HUES6 (cell line): ENCODE data around the gene C2orf81.
A peak's percentile ranks its signal among the peaks of the same experiment; 100 is the strongest.
"Not testable (repeated sequence)": the region's sequence is repeated elsewhere in the genome, so short reads cannot be mapped to it uniquely, and the experiment has no call there.

Experiments
- H3K27ac ChIP-seq: 2 replicates; pipeline ENCODE4 v1.7.0; 2013; ENCODE audit warnings: low read depth, mild to moderate bottlenecking, low read length, inconsistent platforms
- H3K27me3 ChIP-seq: 2 replicates; pipeline ENCODE4 v1.6.1; 2013; ENCODE audit warnings: low read length; ENCODE audit not compliant: control insufficient read depth, insufficient read depth
- H3K36me3 ChIP-seq: 2 replicates; pipeline ENCODE4 v1.6.1; 2013; ENCODE audit warnings: low read length; ENCODE audit not compliant: control insufficient read depth, insufficient read depth
- H3K4me1 ChIP-seq: 2 replicates; pipeline ENCODE4 v1.6.1; 2013; ENCODE audit warnings: low read length; ENCODE audit not compliant: control insufficient read depth, insufficient read depth
- H3K4me3 ChIP-seq: 2 replicates; pipeline ENCODE4 v1.5.1; 2013; ENCODE audit warnings: low read depth, low read length
- H3K9ac ChIP-seq: one replicate; pipeline ENCODE4 v1.6.1; 2013; ENCODE audit warnings: mild to moderate bottlenecking, low read length
- H3K9me3 ChIP-seq: 2 replicates; pipeline ENCODE4 v1.6.1; 2013; ENCODE audit warnings: low read depth, low read length; ENCODE audit not compliant: control insufficient read depth, insufficient read depth

C2orf81 gene

GRCh38 chr2:74421221-74421870, at the start of gene C2orf81, which contains the start of gene WDR54:
C2orf81 (minus strand) TSS chr2:74421619; CDS start chr2:74421560, 59 bp downstream.
WDR54 (plus strand) TSS chr2:74421730; CDS start chr2:74422154, 424 bp downstream.
- H3K9me3 ChIP-seq: no peaks in the 10 kb centered on the region
- peak within 1 kb of the TSS; percentile 79 for H3K4me3 ChIP-seq
- peaks cover 26% of the 10 kb centered on the region; the same call in 1 of the 2 replicates for H3K27me3 ChIP-seq
- H3K9ac ChIP-seq: peak within 1 kb of the TSS; percentile 68
- no peaks in the 10 kb centered on the region for H3K4me1 ChIP-seq
- H3K27ac ChIP-seq: no peak within 1 kb of the TSS
- H3K36me3 ChIP-seq: peaks cover 18% of the 10 kb centered on the region

DNA sequence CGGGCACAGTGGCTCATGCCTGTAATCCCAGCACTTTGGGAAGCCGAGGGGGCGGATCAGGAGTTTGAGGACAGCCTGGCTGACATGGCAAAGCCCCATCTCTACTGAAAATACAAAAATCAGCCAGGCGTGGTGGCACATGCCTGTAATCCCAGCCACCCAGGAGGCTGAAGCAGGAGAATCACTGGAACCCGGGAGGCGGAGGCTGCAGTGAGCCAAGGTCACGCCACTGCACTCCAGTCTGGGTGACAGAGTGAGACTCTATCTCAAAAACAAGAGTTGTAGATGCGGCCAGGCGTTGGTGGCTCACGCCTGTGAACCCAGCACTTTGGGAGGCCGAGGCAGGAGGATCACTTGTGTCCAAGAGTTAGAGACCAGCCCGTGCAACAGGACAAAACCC, 49.3 kb upstream of the C2orf81 start:
- not testable (repeated sequence) for H3K9ac ChIP-seq, H3K9me3 ChIP-seq, H3K27ac ChIP-seq, H3K4me1 ChIP-seq, H3K4me3 ChIP-seq, H3K27me3 ChIP-seq
- H3K36me3 ChIP-seq: peaks cover 15% of the 10 kb centered on the region

GRCh38 chr2:74464406-74464805, 43.0 kb upstream of the C2orf81 start:
- Histone ChIP-seq H3K9me3 (no peaks in the 10 kb centered on the region), H3K4me3 (peak overlapping the region; percentile 88), H3K36me3 (peaks cover 23% of the 10 kb centered on the region), H3K27ac (no peak overlapping the region), H3K9ac (peak overlapping the region; percentile 81), H3K27me3 (no peaks in the 10 kb centered on the region), H3K4me1 (0 out of 2 replicates have a peak, but pooled peaks cover 3% of the 10 kb centered on the region)

GRCh38 chr2:74462786-74463105, 41.3 kb upstream of the C2orf81 start:
- H3K9me3 ChIP-seq: no peaks in the 10 kb centered on the region
- H3K9ac ChIP-seq: no peak overlapping the region
- no peak overlapping the region for H3K27ac ChIP-seq
- H3K4me1 ChIP-seq: 0 out of 2 replicates have a peak, but pooled peaks cover 3% of the 10 kb centered on the region
- no peak overlapping the region for H3K4me3 ChIP-seq
- no peaks in the 10 kb centered on the region for H3K27me3 ChIP-seq
- peaks cover 23% of the 10 kb centered on the region for H3K36me3 ChIP-seq

- H3K4me3 ChIP-seq: no peak overlapping the region
- H3K27ac ChIP-seq: no peak overlapping the region
- no peak overlapping the region for H3K9ac ChIP-seq
- H3K36me3 ChIP-seq: peaks cover 23% of the 10 kb centered on the region
- H3K4me1 ChIP-seq: 0 out of 2 replicates have a peak, but pooled peaks cover 3% of the 10 kb centered on the region
- H3K9me3 ChIP-seq: no peaks in the 10 kb centered on the region
- H3K27me3 ChIP-seq: no peaks in the 10 kb centered on the region
Measured at GRCh38 chr2:74462054-74462785, 40.8 kb upstream of the C2orf81 start.

DNA sequence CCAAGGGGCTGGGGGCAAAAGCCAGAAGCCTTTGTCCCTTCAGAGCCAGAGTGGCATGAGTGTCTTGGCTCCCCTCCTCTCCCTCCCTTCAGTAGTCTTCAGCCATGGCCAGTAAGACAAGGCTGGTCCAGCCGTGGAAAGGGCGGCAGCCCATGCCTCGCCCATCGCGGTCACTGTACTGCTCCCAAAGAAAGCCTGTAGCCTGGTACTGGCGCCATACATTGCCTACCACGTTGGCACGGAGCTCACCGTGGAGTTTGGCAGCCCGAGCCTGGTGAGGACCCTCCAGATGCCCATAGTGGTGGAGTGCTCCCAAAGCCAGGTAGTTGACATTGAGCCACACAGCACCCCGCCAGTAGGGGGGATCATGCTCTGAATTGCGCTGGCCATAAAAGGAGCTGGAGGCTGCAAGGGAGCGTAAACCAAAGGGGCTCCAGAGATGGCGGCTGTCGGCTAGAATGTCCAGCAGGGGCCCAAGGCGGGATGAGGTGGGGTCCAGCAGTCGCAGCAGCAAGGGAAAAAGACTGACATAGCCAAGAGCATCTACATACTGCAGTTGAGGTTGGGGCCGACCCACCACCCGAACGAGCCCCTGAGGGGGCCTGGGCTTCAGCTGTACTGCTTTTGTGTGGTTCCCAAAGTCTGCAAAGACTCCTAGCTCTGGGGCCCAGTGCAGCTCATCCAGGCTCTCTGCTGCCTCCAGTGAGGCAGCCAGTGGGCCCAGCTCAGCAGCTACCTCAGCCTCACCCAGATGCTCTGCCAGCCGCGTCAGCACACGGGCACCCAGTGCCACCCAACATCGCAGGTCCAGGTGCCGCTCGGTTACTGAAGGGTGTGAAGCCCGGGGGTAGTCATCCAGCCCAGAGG, 40.0 kb upstream of the C2orf81 start:
- peaks cover 23% of the 10 kb centered on the region for H3K36me3 ChIP-seq
- no peaks in the 10 kb centered on the region for H3K27me3 ChIP-seq
- H3K27ac ChIP-seq: no peak overlapping the region

DNA sequence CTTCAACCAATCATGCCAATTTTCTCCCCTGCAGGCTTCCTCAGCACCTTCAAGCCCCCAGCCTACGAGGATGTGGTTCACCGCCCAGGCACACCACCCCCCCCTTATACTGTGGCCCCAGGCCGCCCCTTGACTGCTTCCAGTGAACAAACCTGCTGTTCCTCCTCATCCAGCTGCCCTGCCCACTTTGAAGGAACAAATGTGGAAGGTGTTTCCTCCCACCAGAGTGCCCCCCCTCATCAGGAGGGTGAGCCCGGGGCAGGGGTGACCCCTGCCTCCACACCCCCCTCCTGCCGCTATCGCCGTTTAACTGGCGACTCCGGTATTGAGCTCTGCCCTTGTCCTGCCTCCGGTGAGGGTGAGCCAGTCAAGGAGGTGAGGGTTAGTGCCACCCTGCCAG, 38.8 kb upstream of the C2orf81 start:
- not testable (repeated sequence) for H3K27ac ChIP-seq, H3K4me1 ChIP-seq, H3K9me3 ChIP-seq, H3K9ac ChIP-seq, H3K27me3 ChIP-seq, H3K4me3 ChIP-seq
- H3K36me3 ChIP-seq: peaks cover 23% of the 10 kb centered on the region

More for the DNA sequence above, 40.0 kb upstream of the C2orf81 start:
- Histone ChIP-seq H3K9me3 (no peaks in the 10 kb centered on the region), H3K9ac (no peak overlapping the region), H3K4me1 (0 out of 2 replicates have a peak, but pooled peaks cover 3% of the 10 kb centered on the region), H3K4me3 (no peak overlapping the region)

GRCh38 chr2:74459503-74460118, 38.2 kb upstream of the C2orf81 start:
- H3K36me3 ChIP-seq: peaks cover 23% of the 10 kb centered on the region
- peak overlapping the region; percentile 14 for H3K9ac ChIP-seq
- not testable (repeated sequence) for H3K27ac ChIP-seq, H3K27me3 ChIP-seq, H3K9me3 ChIP-seq, H3K4me1 ChIP-seq
- peak overlapping the region; percentile 91 for H3K4me3 ChIP-seq

DNA sequence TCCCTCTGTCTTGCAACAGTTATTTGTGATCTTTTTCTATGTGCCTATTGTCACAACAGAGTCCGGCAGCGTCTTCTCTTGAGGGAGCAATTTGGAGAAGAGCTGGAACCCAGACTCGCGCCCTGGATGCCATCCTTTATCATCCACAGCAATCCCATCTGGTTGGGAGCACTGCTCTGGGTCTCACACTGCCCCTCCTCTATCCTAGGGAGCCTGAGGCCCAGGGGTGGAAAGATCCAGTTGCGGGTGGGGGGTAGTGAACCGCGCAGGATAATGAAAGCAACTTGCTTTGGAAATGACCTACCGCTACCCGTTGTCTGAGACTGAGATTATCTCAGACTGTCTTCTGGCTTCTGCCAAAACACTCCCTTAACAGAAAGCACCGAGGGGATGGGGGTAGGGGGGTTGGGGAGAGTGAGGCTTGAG, 37.5 kb upstream of the C2orf81 start:
- Histone ChIP-seq H3K27ac (no peak overlapping the region), H3K4me3 (peak overlapping the region; percentile 91), H3K9ac (peak overlapping the region; percentile 89), H3K36me3 (peaks cover 23% of the 10 kb centered on the region), H3K27me3 (no peaks in the 10 kb centered on the region), H3K4me1 (0 out of 2 replicates have a peak, but pooled peaks cover 5% of the 10 kb centered on the region), H3K9me3 (no peaks in the 10 kb centered on the region)

DNA sequence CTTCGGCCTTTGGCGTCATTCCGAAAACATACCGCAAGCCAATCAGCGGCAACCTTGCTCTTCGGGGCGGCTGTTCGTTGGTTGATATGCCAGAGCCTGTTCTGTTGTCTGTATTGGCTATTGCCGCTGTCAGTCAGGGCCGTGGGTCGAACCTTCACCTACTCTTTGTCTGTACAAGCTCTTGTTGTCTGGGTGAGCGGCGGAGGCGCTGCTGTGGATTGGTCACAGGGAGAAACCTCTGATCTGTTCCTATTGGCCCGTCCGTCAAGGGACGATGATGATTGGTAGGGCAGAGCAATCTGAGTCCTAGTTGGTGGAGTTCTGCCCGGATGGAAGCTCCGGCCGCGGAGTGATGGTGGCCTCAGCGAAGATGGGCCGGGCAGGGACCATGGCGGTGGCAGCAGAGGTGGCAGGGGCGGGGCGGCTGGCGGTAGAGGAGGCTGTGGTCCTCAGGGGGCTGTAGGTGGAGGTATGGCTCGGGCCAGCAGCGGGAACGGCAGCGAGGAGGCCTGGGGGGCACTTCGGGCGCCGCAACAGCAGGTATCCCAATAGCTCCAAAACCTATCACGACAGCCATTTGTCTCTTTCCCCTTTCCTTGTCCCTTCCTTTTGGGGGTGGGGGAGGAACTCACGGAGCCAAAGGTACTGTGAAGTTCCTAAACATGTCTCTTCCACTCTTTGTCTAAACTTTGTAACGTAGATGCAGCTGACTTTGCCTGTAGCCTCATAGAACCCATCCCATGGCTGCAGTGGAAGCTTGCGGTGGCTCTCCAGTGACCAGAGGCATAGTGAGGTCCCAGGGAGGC, 36.9 kb upstream of the C2orf81 start, which contains the start of gene WBP1:
WBP1 (plus strand) TSS at position 307 of the 806 bp plus-strand sequence; CDS start at position 472, 165 bp downstream.
- Histone ChIP-seq H3K27ac (peak within 1 kb of the TSS; percentile 71), H3K27me3 (no peaks in the 10 kb centered on the region), H3K9me3 (no peaks in the 10 kb centered on the region), H3K4me3 (peak within 1 kb of the TSS; percentile 91), H3K4me1 (0 out of 2 replicates have a peak, but pooled peaks cover 5% of the 10 kb centered on the region), H3K9ac (peak within 1 kb of the TSS; percentile 89), H3K36me3 (peaks cover 22% of the 10 kb centered on the region)
